Right atrium auricular region (tissue), 2 donors: Measurements from ENCODE around the gene PAPSS2. TPM values are rescaled to one million over a fixed set of nuclear protein-coding genes. Genes with fewer than 3 reads are reported as not detected.
A peak's percentile ranks its signal among the peaks of the same experiment; 100 is the strongest.

Experiments
- DNase-seq: peaks from one replicate; pipeline ENCODE4 v3.0.0-alpha.2; 2019; ENCODE audit warnings: low spot score
- H3K27ac ChIP-seq, 2 donors: fragments of 200-600 bp; sonication (generic); 1 replicate in 1 of 2; 2 replicates in 1 of 2; pipeline ENCODE4 v1.5.1; 2016 to 2019
- H3K27me3 ChIP-seq, 2 donors: fragments of 200-600 bp; sonication (generic); one replicate each; pipeline versions ENCODE4 v1.5.1 to v1.6.0; 2017 to 2019
- H3K36me3 ChIP-seq: fragments of 200-600 bp; sonication (generic); one replicate; pipeline ENCODE4 v1.5.1; 2016
- H3K4me1 ChIP-seq, 2 donors: fragments of 200-600 bp; sonication (generic); one replicate each; pipeline versions ENCODE4 v1.5.1 to v1.6.0; 2017 to 2019
- H3K4me3 ChIP-seq, 2 donors: fragments of 200-600 bp; sonication (generic); 1 replicate in 1 of 2; 2 replicates in 1 of 2; pipeline ENCODE4 v1.5.1; 2017 to 2019; ENCODE audit warnings: mild to moderate bottlenecking in 1 of 2, moderate library complexity in 1 of 2
- H3K9me3 ChIP-seq, 2 donors: fragments of 200-600 bp; sonication (generic); one replicate each; pipeline ENCODE4 v1.5.1; 2019
- total RNA-seq, 2 donors: library from RNA; depleted of rRNA; stranded (reverse); fragments of >200 nt; gene quantifications; one replicate each; pipeline ENCODE4 v1.1.0, GENCODE V29; 2016
- TF ChIP-seq, protein P1 (sequence below), 2 donors: fragments of 200-600 bp; sonication (generic); IDR thresholded peaks; one replicate each; pipeline ENCODE4 v1.5.1; 2019; ENCODE audit warnings: antibody characterized with exemption in 2 of 2

Gene PAPSS2
- total RNA-seq, 2 donors from 2014 or later, result 13.4 to 26.6 TPM

DNA sequence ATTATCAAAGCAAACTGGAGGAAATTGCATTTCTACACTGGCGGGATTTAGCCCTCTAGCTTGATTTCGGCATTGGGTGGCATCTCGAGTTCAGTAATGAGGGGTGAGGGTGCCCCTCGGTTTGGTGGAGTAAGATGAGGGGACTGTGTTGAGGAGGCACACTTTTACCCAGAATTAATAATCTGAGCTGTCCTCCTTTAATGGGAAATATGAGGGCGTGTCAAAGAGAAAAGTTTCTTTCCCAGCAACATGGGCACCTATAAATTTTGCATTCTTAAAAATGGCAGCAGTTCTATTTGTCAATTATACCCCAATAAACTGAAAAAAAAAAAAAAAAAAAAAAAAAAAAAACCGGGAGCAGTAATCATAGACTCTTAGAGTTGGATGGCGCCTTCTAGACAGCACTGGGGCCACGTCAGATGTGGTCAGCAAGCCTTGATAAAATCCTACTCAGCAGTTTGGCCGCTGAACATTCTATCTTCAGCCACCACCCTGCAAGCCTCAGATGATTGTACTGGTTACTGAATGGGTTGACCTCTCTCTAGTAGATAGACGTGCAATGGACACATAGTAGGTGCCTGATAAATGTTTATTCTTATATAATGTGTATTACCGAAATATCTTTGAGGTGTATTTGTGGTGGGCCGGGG, 931 bp downstream of the PAPSS2 start:
- DNase-seq, result peak; percentile 75
- no peaks in the 10 kb centered on the region for H3K36me3 ChIP-seq
- peak overlapping the region; percentile 68 to 82 for H3K4me3 ChIP-seq
- TF ChIP-seq, protein P1, sequence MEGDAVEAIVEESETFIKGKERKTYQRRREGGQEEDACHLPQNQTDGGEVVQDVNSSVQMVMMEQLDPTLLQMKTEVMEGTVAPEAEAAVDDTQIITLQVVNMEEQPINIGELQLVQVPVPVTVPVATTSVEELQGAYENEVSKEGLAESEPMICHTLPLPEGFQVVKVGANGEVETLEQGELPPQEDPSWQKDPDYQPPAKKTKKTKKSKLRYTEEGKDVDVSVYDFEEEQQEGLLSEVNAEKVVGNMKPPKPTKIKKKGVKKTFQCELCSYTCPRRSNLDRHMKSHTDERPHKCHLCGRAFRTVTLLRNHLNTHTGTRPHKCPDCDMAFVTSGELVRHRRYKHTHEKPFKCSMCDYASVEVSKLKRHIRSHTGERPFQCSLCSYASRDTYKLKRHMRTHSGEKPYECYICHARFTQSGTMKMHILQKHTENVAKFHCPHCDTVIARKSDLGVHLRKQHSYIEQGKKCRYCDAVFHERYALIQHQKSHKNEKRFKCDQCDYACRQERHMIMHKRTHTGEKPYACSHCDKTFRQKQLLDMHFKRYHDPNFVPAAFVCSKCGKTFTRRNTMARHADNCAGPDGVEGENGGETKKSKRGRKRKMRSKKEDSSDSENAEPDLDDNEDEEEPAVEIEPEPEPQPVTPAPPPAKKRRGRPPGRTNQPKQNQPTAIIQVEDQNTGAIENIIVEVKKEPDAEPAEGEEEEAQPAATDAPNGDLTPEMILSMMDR (IDR thresholded peaks at IDR 0.05), result no peak
- H3K27me3 ChIP-seq, result no peaks in the 10 kb centered on the region
- peaks cover 0 to 20% of the 10 kb centered on the region in 2 donors for H3K4me1 ChIP-seq
- no peaks in the 10 kb centered on the region for H3K9me3 ChIP-seq
- H3K27ac ChIP-seq, result peak overlapping the region; percentile 82 to 88

DNA sequence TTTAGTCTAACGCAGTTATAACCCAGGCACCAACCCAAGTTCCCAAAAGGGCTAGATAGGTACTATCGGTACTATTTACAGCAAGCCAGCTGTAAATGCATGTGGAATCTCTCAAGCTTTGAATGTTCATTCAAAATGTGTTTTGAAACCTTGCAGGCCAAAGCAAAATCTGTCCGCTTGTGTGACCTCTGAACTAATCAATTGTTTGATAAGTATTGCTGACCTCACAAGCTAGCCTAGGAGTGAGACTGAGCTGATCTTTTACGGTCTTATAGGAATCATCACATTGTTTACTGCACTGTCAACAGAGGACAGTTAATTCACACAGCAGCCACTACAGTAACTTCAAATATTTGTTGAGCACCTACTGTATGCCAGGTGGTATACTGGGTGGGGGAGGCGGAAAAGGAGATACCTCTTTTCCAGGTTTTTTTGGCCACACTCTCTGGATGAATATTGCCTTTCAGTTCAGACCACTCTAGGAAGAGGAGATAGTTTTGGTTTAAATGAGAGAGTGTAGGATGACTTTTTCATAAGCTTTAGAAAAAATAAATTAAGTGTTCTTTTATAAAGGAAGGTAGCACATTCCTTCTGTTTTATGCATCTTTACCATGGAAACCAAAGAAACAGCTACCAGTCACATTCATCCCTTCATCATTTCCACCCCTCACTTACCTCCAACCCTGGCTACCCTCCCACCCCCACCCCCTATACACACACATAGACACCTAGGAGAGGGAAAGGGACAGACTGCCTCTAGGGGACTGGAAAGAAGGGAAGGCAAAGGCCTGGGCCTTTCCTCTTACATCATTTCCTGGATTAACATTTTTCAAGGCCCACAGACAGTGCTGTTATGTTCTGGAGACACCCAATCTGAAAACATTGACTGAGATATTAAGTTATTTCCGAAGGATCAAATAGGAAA, 2.4 kb downstream of the PAPSS2 start:
- Histone ChIP-seq H3K36me3 (peaks cover 5% of the 10 kb centered on the region), H3K27me3 (no peaks in the 10 kb centered on the region), H3K9me3 (no peaks in the 10 kb centered on the region), H3K4me3 (no peak overlapping the region), H3K4me1 (peaks cover 0 to 15% of the 10 kb centered on the region in 2 donors), H3K27ac (no peak overlapping the region)
- TF ChIP-seq, protein P1 (IDR thresholded peaks at IDR 0.05), result no peak
- DNase-seq, result no peak

DNA sequence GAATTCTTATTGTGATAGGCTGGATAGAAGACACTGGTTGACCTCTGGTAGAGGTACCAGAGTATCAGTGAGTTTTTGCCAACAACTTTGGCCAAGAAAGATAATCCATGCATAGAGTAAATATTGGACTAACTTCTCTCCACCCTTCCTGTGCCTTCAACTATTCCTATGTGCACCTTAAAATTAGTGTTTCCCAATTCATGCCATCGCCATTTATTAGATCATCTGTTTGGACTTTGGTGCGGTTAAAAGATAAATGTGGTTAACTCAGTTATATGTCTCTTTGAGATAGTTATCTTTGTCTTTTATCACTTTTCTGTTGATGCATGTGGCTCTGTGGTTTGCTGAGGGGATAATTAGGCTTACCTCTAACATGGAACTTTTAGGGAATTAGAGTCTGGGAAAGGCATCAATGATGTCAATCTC, 4.6 kb downstream of the PAPSS2 start:
- peaks cover 5% of the 10 kb centered on the region for H3K36me3 ChIP-seq
- TF ChIP-seq, protein P1 (IDR thresholded peaks at IDR 0.05), result no peak
- H3K9me3 ChIP-seq, result no peaks in the 10 kb centered on the region
- DNase-seq, result no peak
- H3K4me3 ChIP-seq, result no peak overlapping the region
- H3K27me3 ChIP-seq, result no peaks in the 10 kb centered on the region
- H3K4me1 ChIP-seq, result peaks cover 0 to 5% of the 10 kb centered on the region in 2 donors
- no peak overlapping the region for H3K27ac ChIP-seq

DNA sequence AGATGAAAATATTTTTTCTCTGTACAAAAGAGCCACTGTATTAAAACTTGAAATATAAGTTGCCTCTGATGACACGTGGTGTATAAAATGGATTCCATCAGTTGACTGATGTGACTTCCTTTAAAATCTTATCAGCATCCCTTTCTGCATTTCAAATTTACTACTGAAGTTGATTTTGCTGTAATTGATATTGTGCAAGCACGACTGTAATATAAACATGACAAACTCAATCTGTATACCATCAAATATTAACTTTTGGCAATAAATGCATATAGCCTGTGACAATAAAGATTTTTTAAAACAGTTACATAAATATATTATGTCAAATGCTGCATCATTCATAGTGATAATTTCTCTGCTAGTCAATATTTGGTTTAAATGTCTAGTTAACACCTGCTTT, 7.8 kb downstream of the PAPSS2 start:
- Histone ChIP-seq H3K27ac (no peak overlapping the region), H3K36me3 (peaks cover 5% of the 10 kb centered on the region), H3K4me3 (no peak overlapping the region), H3K9me3 (no peaks in the 10 kb centered on the region), H3K27me3 (no peaks in the 10 kb centered on the region), H3K4me1 (no peaks in the 10 kb centered on the region)
- TF ChIP-seq, protein P1 (IDR thresholded peaks at IDR 0.05), result no peak
- no peak for DNase-seq

DNA sequence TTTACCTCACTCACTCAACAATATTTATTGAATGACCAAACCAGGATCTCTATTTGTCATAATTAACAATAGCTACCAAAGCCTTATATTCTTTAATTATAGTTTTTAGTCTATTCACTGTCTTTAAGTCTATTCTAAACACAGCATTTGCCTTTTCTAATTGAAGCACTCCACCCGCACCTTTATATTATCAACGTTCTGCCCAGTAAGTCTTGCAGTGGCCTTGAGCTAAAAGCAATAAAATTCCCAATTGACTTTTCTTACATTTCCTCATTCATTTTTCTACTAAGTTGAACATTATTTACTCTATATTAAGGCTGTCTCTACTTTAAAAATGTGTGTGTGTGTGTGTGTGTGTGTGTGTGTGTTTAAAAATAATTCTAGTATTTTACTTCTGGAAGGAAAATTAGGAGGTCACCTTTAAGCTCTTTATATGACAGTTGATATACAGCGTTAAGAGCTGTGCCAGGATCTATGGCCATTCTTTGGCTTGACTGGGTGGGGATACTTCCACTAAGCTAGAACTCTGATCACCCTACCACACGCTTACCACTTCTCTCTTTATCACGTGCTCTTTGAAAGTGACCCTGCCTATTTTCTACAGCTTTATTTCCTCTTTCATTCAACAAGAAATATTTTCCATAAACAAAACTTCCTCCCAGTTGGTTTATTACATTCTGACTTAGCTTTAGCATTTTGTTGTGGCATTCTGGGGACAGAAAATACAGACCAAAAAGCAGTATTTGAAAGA, 8.8 kb downstream of the PAPSS2 start:
- TF ChIP-seq, protein P1 (IDR thresholded peaks at IDR 0.05), result no peak
- H3K27me3 ChIP-seq, result no peaks in the 10 kb centered on the region
- no peak overlapping the region for H3K4me3 ChIP-seq
- peaks cover 5% of the 10 kb centered on the region for H3K36me3 ChIP-seq
- no peaks in the 10 kb centered on the region for H3K4me1 ChIP-seq
- no peak overlapping the region for H3K27ac ChIP-seq
- no peak for DNase-seq
- no peaks in the 10 kb centered on the region for H3K9me3 ChIP-seq
